Measurements from ENCODE around the gene FZD7. TPM values are rescaled to one million over a fixed set of nuclear protein-coding genes. Genes with fewer than 3 reads are reported as not detected.

The FZD7 gene
- total RNA-seq, 2 donors from 2014 or later, result 0.66 to 2.9 TPM

DNA sequence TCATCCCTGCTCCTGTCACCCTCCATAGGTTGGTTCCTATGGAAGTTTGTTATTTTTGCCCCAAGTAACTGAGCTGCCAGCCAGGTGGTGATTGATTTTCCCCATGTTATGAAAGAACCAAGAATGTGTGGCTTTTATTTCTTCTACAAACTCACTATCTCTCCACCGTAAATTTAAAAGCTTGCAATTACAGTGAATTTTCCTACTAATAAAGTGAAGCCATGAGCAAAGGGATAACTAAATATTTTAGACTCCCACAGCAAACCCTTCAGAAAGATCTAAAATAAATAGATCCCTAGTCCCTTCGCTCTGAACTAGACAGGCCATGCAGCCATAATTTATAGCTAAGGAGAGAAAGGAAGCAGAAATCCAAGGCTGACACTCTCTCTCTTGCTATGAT, 33.2 kb downstream of the FZD7 start:
- DNase-seq, result no peak
- TF ChIP-seq, protein P1, sequence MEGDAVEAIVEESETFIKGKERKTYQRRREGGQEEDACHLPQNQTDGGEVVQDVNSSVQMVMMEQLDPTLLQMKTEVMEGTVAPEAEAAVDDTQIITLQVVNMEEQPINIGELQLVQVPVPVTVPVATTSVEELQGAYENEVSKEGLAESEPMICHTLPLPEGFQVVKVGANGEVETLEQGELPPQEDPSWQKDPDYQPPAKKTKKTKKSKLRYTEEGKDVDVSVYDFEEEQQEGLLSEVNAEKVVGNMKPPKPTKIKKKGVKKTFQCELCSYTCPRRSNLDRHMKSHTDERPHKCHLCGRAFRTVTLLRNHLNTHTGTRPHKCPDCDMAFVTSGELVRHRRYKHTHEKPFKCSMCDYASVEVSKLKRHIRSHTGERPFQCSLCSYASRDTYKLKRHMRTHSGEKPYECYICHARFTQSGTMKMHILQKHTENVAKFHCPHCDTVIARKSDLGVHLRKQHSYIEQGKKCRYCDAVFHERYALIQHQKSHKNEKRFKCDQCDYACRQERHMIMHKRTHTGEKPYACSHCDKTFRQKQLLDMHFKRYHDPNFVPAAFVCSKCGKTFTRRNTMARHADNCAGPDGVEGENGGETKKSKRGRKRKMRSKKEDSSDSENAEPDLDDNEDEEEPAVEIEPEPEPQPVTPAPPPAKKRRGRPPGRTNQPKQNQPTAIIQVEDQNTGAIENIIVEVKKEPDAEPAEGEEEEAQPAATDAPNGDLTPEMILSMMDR (IDR thresholded peaks at IDR 0.05), result no peak
- no peak for TF ChIP-seq POLR2A (IDR thresholded peaks at IDR 0.05)

DNA sequence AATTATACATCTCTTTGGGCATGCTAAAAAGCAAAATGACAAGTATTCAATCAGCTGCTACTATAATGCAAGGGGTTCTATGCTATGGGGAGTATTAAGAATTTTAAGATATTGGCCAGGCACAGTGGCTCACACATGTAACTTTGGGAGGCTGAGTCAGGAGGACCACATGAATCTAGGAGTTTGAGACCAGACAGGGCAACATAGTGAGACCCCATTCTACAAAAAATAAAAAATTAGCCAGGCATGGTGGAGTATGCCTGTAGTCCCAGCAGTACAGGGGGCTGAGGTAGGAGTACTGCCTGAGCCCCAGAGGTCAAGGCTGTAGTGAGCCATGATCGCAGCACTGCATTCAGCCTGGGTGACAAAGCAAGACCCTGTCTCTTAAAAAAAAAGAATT, 33.9 kb downstream of the FZD7 start:
- WGBS, 2 donors, result 89 to 95% methylated on average over 1 of the region's 1 CpG
- no peak for TF ChIP-seq POLR2A (IDR thresholded peaks at IDR 0.05)
- TF ChIP-seq, protein P1 (IDR thresholded peaks at IDR 0.05), result no peak
- ATAC-seq (no peak), DNase-seq (no peak)
- Histone ChIP-seq H3K27me3 (no peaks in the 10 kb centered on the region), H3K36me3 (replicated peaks in 1 of 2; ENCODE audit: insufficient read depth in 1 of 2, low read depth in 2 of 2) (no peaks in the 10 kb centered on the region), H3K27ac (no peak overlapping the region), H3K9me3 (no peaks in the 10 kb centered on the region), H3K4me3 (no peak overlapping the region), H3K4me1 (peaks cover 2% of the 10 kb centered on the region)
- intact Hi-C loops (cut with DNase I), result no loop called here

More for the DNA sequence above, 33.2 kb downstream of the FZD7 start:
- Histone ChIP-seq H3K27me3 (no peaks in the 10 kb centered on the region), H3K36me3 (replicated peaks in 1 of 2; ENCODE audit: insufficient read depth in 1 of 2, low read depth in 2 of 2) (no peaks in the 10 kb centered on the region), H3K4me1 (no peaks in the 10 kb centered on the region), H3K4me3 (no peak overlapping the region), H3K27ac (no peak overlapping the region), H3K9me3 (no peaks in the 10 kb centered on the region)
- intact Hi-C loops (cut with DNase I), result no loop called here
- no peak for ATAC-seq
- WGBS, 2 donors, result 60 to 68% methylated on average over 2 of the region's 2 CpGs

DNA sequence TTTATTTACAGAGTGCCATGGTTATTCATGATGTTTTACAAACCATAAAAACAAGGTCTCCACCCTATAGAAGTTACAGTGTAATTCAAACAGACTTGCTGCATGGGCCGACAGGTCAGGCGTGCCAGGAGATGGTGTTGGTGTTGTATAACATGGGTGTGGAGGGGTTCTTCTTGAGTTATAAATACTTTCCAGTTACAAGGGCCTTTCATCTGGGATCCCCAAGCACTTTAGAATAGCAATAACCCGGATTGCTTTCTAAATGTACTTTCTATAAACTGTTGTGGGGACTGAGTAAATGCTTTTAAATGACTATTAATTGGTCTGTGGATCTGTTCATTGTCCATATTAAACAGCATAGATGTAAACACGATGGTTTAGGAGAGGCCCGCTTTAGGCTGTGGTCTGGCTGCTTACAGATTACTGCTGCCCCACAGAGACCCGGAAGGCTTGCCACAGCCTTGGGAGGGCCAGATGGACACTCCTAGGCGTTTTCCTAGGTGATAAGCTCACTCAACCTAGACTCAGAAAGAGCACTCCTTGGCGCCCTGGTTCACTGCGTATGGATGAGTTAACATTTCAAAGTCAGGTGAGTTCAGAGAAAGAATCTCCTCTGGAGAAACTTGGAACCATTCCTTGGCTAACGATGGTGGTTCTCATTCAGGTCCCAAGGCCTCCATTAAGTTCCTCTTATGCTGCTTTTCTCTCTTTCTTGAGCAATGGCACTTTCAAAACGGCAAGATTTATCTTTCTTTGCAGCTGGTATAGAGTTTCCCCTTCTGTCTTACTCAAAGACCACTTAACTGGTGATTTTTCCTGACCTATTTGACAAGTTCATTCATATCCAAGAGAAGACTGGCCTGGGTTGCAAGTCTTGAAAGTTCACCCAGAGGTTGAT, 35.8 kb downstream of the FZD7 start:
- H3K4me1 ChIP-seq, result peaks cover 7% of the 10 kb centered on the region
- no peaks in the 10 kb centered on the region for H3K36me3 ChIP-seq (replicated peaks in 1 of 2; ENCODE audit: insufficient read depth in 1 of 2, low read depth in 2 of 2)
- ATAC-seq, result no peak
- no peak overlapping the region for H3K27ac ChIP-seq
- no peak for TF ChIP-seq POLR2A (IDR thresholded peaks at IDR 0.05)
- TF ChIP-seq, protein P1 (IDR thresholded peaks at IDR 0.05), result no peak
- H3K9me3 ChIP-seq, result no peaks in the 10 kb centered on the region
- intact Hi-C loops (cut with DNase I), result no loop called here
- no peak for DNase-seq
- H3K4me3 ChIP-seq, result no peak overlapping the region
- no peaks in the 10 kb centered on the region for H3K27me3 ChIP-seq
- WGBS, 2 donors, result 76 to 86% methylated on average over 10 to 11 of the region's 11 CpGs

DNA sequence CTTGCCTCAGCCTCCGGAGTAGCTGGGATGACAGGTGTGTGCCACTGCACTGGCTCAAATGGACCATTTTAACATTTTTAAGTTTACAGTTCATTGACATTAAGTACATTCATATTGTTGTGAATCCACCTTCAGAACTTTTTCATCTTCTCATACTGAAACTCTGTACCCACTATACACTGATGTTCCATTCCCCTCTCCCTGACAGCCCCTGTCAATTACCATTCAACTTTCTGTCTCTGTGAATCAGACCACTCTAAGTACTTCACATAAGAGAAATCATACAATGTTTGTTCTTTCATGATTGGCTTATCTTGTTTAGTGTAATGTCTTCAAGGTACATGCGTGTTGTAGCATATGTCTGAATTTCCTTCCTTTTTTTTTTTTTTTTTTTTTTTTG, 37.5 kb downstream of the FZD7 start:
- 83 to 98% methylated on average over 2 of the region's 2 CpGs for WGBS, 2 donors
- H3K27ac ChIP-seq, result no peak overlapping the region
- TF ChIP-seq, protein P1 (IDR thresholded peaks at IDR 0.05), result no peak
- TF ChIP-seq POLR2A (IDR thresholded peaks at IDR 0.05), result no peak
- intact Hi-C loops (cut with DNase I), result no loop called here
- H3K4me3 ChIP-seq, result no peak overlapping the region
- no peak for ATAC-seq
- no peaks in the 10 kb centered on the region for H3K36me3 ChIP-seq (replicated peaks in 1 of 2; ENCODE audit: insufficient read depth in 1 of 2, low read depth in 2 of 2)
- H3K9me3 ChIP-seq, result no peaks in the 10 kb centered on the region
- H3K27me3 ChIP-seq, result no peaks in the 10 kb centered on the region
- DNase-seq, result no peak
- H3K4me1 ChIP-seq, result peaks cover 7% of the 10 kb centered on the region

DNA sequence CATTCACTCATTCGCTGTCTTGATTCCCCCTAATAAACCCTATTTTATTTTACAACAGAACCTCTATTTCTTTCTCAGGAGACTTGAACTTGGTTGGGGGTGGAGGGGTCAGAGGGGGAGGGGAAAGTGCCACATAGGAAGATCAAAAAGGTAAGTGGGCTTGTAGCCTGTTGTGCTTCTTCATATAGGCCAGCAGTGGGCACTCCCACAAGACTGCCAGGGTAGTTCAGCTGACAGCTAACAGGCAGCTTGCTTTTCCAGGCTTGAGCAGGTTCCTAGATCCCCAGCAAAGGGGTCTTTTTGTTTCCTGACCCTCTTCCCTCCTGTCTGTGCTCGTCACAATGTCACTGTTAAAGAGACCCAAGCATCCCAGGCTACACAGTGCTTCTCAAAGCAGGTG, 38.6 kb downstream of the FZD7 start:
- ATAC-seq (no peak), DNase-seq (no peak)
- no peaks in the 10 kb centered on the region for H3K27me3 ChIP-seq
- intact Hi-C loops (cut with DNase I), result no loop called here
- no peaks in the 10 kb centered on the region for H3K9me3 ChIP-seq
- WGBS, 2 donors, result 58 to 96% methylated on average over 2 of the region's 2 CpGs
- H3K4me1 ChIP-seq, result peaks cover 7% of the 10 kb centered on the region
- H3K36me3 ChIP-seq (replicated peaks in 1 of 2; ENCODE audit: insufficient read depth in 1 of 2, low read depth in 2 of 2), result no peaks in the 10 kb centered on the region
- H3K4me3 ChIP-seq, result no peak overlapping the region
- no peak overlapping the region for H3K27ac ChIP-seq
- TF ChIP-seq POLR2A (IDR thresholded peaks at IDR 0.05), result no peak
- TF ChIP-seq, protein P1 (IDR thresholded peaks at IDR 0.05), result no peak

Measured in body of pancreas (tissue), 4 donors.